LNCaP clone FGC (cell line): ENCODE results near the gene AOPEP.
"Not testable (repeated sequence)": the region's sequence is repeated elsewhere in the genome, so short reads cannot be mapped to it uniquely, and the experiment has no call there.

Source experiments
- DNase-seq: peaks from one replicate; pipeline ENCODE4 v3.0.0-alpha.2; 2011; ENCODE audit warnings: low read depth
- H3K4me3 ChIP-seq: 2 replicates; pipeline ENCODE4 v1.5.1; 2011; ENCODE audit warnings: mild to moderate bottlenecking, low read depth, low read length, control low read depth
- TF ChIP-seq, protein P1 (sequence below): IDR thresholded peaks from 2 replicates; pipeline ENCODE4 v1.5.1; 2012; ENCODE audit warnings: mild to moderate bottlenecking; ENCODE audit not compliant: control insufficient read depth, insufficient read depth; ENCODE audit errors: extremely low read depth

The AOPEP gene

DNA sequence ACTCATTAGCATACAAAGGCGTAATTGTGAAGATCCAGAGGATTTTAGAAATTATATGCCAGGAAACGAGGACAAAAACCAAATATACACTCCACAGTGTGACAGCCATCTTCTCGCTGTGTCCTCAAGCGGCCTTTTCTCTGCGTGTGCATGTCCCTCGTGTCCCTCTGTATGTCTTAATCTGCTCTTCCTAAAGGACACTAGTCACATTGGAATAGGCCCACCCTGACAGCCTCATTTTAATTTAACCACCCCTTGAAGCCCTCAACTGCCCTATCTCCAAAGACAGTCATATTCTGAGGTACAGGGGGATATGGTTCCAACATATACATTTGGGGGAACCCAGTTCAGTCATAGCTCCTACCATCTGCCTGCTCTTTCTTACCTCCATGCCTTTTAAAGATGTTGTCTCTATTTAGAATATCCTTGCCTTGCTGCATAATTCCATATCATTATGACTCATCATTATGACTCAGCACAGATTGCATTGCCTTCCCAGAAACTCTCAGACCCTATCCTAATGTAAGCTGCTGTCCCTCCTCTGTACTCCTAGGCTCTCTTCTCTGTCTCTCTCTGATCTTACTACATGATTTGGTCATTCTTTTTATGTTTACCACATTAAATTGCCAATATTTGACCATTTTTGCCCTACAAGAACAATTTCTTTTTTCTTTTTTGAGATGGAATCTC, 210.9 kb downstream of the AOPEP start:
- no peak overlapping the region for H3K4me3 ChIP-seq
- no peak for DNase-seq
- TF ChIP-seq, protein P1, sequence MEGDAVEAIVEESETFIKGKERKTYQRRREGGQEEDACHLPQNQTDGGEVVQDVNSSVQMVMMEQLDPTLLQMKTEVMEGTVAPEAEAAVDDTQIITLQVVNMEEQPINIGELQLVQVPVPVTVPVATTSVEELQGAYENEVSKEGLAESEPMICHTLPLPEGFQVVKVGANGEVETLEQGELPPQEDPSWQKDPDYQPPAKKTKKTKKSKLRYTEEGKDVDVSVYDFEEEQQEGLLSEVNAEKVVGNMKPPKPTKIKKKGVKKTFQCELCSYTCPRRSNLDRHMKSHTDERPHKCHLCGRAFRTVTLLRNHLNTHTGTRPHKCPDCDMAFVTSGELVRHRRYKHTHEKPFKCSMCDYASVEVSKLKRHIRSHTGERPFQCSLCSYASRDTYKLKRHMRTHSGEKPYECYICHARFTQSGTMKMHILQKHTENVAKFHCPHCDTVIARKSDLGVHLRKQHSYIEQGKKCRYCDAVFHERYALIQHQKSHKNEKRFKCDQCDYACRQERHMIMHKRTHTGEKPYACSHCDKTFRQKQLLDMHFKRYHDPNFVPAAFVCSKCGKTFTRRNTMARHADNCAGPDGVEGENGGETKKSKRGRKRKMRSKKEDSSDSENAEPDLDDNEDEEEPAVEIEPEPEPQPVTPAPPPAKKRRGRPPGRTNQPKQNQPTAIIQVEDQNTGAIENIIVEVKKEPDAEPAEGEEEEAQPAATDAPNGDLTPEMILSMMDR: no peak

DNA sequence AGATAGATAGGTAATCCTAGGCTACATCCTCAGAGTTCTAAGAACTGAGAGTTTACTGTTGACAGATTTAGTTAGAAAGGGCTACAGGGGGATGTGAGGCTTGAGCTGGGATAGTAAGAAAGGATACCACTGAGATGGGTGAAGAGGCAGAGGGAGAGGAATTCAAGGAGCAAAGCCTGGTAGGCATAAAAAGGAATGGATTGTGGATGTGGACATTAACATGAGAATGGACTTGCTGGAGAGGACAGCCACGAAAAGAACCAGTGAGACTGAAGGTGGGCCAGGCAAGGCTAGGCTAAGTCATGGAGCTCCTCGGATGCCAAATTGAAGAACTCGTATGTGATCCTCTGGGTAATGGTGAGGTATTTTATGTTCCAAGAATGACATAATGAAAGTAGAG, 211.9 kb downstream of the AOPEP start:
- H3K4me3 ChIP-seq: no peak overlapping the region
- DNase-seq: no peak
- TF ChIP-seq, protein P1: no peak

DNA sequence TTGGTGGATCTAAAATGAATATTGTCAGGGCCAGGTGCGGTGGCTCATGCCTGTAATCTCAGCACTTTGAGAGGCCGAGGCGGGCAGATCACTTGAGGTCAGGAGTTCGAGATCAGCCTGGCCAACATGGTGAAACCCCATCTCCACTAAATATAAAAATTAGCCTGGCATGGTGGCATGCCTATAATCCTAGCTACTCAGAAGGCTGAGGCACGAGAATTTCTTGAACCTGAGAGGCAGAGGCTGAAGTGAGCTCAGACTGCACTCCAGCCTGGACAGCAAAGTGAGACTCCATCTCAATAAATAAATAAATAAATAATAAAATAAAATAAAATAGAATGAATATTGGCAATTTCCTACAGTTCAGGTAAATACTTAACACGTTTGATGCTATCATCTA, 213.8 kb downstream of the AOPEP start:
- not testable (repeated sequence) for DNase-seq, H3K4me3 ChIP-seq

DNA sequence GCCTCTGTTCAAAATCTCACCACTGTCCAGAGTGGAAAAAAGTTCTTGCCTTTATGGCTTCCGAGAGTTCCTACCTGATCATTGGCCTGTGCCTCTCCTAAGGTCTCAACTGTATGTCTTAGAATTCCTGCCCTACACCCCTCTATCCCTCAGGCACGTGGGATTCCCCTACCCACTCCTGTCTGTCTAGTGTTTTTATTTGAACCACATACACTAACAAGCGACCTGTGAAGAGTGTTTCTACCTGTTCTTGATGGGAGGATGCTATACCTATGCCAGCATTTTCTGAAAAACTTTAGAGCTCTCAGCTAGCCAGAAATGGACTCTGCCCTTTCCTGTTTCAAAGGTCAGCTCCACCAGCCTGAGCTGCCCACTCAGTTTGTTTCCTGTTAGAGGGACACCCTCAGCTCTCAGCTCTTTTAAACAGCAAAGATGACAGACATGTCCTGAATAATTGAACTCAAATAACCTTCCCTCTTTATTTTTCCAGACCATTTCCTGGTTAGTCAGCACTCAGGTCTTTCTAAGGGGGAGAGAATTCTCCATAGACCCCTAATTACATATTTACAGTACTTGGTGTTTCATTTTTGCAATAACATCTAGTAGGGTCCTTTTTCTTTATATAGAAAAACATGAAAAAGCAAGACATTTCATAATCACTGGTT, 214.8 kb downstream of the AOPEP start:
- no peak overlapping the region for H3K4me3 ChIP-seq
- TF ChIP-seq, protein P1: no peak
- no peak for DNase-seq

DNA sequence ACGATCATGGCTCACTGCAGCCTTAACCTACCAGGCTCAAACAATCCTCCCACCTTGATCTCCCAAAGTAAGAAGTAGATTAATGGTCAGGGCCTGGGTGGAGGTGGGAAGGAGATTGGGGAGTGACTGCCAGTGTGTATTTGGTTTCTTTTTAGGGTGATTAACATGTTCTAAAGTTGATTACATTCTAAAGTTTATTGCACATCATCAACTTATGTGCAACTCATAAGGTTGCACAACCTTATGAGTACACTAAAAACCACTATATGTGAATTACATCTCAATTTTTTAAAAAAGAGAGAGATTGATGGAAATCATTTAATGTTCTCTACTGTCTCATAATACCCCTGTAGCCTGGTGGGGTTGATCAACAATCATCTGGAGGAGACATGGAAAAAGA, 218.1 kb downstream of the AOPEP start:
- TF ChIP-seq, protein P1: no peak
- DNase-seq: no peak
- H3K4me3 ChIP-seq: no peak overlapping the region

DNA sequence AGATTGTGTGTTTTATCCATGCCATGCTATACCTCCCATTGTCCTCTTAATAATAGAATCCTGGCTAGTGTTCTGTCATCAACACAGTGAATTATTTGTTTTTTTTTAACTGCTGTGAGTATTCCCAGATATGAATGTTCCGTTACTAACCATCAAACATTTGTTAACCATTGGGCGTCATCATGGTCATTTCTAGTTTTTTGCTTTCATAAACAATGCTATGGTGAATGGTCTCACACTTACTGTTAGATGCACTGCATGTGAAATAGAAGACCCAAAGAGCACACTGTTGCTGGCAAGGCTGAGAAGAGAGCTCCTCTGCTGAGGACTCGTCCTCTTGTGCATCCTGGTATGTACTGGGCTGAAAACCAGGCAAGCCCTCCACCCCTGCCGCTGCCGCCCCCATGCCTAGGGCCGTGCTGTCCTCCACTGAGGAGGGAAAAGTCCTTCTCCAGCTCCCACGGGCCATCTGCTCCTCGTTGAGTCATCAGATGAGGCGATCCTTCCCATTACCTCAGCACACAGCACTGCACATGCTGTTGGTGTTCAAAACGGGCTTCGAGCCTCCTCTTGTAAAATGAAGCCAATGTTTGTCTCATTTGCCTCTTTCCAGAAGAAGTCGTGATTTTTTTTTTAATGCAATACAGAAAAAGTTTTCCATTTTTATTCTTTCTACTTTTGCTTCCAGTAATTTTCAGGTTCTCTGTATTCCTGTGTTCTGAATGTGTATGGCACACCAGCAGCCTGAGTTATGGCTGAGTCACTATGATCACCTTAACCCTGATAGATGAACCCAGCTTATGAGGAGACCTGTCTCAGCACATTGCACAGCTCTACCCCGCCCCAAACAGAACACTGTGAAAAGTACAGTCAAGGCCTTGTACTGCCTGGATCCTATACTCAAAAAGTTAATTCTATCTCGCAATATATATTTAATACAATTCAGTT, 219.0 kb downstream of the AOPEP start:
- H3K4me3 ChIP-seq: no peak overlapping the region
- DNase-seq: no peak
- TF ChIP-seq, protein P1: no peak

DNA sequence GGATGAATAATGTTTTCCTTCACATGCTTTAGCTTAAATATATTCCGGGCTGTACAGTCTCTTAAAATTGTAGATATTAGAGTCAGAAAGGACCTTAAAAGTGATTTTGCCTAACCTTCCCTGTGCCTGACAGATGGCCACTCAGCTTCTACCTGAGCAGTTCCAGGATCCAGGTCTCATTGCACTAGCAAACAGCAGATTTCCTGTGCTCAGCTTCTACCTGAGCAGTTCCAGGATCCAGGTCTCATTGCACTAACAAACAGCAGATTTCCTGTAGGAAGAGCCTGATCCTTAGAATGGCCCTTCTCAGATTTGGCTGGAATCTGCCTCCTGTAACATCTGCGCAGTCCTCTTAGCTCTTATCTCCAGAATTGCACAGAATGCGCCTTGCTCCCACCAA, 219.8 kb downstream of the AOPEP start:
- TF ChIP-seq, protein P1: no peak
- DNase-seq: no peak
- no peak overlapping the region for H3K4me3 ChIP-seq
